Peyer's patch (tissue), 4 donors: ENCODE data around the gene UROD.

Source experiments
- CTCF ChIP-seq, 6 experiments: fragments of 450-650 bp in 4 of 6; fragments of 200-600 bp in 2 of 6; sonication (generic) in 1 of 6; IDR thresholded peaks; one replicate each; pipeline ENCODE4 v1.5.1; 2017 to 2019; ENCODE audit warnings: antibody characterized with exemption in 6 of 6, mild to moderate bottlenecking in 3 of 6, moderate library complexity in 1 of 6
- POLR2A ChIP-seq, 2 donors: fragments of 450-650 bp; IDR thresholded peaks; one replicate each; pipeline ENCODE4 v1.5.1; 2017; ENCODE audit warnings: antibody characterized with exemption in 2 of 2, mild to moderate bottlenecking in 2 of 2, moderate library complexity in 2 of 2

- TF ChIP-seq POLR2A (IDR thresholded peaks at IDR 0.05) (no peak), CTCF (IDR thresholded peaks at IDR 0.05) (no peak)
Measured at GRCh38 chr1:44962729-44963128, 49.3 kb upstream of the UROD start.
